ENCODE data around the gene PRKG1.
"Not testable (repeated sequence)": the region's sequence is repeated elsewhere in the genome, so short reads cannot be mapped to it uniquely, and the experiment has no call there.

The PRKG1 gene

DNA sequence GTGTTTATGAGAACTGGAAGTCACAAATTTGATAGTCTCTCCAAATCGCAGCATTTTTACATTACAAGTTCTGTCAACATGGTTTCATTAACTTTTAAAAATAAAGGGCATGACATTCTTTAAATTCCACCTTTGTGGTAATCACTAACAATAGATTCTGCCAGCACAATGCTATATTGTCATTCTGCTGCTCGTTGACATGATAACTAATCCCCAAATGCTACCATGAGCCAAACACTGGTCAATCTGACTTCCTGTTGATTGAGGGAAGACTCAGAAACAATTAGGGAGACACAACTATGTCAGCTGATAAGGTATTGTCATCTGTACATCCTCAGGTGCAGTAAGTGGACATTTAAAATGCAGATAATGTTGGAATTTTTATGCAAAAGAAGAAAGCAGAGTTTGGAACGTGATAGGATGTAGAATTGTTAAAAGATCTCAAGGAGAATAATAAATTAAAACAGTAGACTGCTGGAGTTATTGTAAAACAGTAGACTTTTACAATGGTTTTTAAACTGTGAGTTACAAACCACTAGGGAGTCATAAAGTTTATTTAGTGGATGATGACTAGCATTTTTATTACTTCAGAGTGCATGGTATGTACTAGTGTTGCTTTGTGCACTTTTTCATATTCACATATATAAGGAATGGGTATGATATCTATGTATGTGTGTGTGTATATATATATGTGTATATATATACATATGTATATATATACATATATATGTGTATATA is 1113.4 kb downstream of the PRKG1 start:
- no peak for DNase-seq (ENCODE audit: low read depth in 1 of 2, low spot score in 1 of 2)

DNA sequence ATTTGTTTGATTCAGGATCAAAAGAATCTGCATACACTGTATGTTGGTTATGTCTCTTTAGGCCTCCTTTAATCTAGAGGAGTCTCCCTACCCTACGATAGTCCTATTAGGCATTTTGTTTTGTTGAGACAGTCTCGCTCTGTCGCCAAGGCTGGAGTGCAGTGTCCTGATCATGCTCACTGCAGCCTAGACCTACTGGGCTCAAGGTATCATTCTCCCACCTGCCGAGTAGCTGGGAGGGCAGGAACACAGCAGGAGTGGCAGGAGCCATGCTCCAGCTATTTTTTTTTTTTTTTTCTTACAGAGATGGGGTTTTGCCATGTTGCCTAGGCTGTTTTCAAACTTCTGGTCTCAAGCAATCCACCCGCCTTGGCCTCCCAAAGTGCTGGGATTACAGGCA is 1116.8 kb downstream of the PRKG1 start:
- no peak for DNase-seq (ENCODE audit: low read depth in 1 of 2, low spot score in 1 of 2)

DNA sequence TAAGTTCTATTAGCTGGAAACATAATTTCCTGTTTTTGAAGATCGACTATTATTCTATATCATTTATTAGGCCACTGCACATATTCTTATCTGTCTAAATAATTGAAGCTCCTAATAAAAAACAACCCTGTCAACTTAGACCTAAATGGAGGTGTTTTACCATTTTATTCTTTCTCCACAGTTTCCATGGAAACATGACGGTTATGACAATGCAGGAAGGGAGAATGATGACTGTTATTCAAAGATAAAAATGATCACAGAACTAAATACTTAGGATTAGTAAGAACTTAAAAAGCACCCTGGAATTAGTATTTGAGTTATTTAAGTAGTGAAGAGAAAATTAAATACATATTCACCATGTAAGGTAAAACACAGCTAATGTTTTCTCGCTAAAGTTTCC is 1119.9 kb downstream of the PRKG1 start:
- no peak for DNase-seq (ENCODE audit: low read depth in 1 of 2, low spot score in 1 of 2)

DNA sequence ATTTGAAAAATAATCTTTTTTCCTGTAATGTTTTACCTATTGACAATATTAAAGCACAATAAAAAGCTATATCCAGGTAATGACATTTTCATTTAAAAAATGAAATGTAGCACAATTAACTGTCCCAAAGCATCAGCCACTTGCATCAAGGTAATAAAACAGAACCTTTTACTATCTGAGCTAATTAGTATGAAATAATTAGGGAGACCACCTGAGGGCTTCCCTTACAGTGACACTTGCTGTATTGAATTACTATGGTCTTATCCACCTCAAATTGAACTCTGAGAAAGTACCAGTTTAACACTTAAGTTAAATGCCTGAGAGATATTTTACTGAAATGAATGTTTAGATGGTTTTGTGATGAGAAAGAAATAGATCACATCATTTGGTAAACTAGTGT is 1120.4 kb downstream of the PRKG1 start:
- no peak for DNase-seq (ENCODE audit: low read depth in 1 of 2, low spot score in 1 of 2)

DNA sequence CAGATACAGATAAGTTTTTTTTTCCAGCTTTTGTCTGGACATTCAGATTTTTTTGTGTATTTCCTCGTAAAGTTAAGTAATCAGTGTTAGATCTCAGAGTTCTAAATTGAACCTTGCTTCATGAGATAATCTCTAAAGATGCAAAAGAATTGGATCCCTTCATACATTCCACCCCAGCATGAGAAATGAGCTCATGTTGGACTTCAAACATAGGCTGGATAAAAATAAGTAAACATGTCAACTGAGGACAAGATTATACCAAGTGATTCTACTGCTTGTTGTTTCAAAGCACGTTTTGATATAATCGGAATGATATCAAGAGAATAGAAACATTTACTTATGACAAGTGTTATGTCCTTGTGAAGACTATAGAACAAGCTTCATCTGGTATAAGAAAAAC is 1122.8 kb downstream of the PRKG1 start:
- DNase-seq (ENCODE audit: low read depth in 1 of 2, low spot score in 1 of 2) = no peak

DNA sequence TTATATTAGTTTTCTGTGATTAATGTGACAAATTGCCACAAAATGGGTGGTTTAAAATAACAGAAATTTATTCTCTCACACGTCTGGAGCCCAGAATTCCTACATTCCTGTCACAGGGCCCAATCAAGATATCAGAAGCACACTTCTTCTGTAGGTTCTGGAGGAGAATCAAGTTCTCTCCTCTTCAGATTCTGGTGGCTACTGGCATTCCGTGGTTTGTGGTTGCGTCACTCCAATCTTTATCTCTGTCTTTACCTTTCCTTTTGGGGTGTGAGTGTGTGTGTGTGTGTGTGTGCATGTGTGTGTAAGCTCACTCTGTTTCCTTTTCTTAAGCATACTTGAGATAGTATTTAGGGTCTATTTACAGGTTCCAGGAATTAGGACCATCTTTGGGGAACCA is 1124.3 kb downstream of the PRKG1 start:
- no peak for DNase-seq (ENCODE audit: low read depth in 1 of 2, low spot score in 1 of 2)

DNA sequence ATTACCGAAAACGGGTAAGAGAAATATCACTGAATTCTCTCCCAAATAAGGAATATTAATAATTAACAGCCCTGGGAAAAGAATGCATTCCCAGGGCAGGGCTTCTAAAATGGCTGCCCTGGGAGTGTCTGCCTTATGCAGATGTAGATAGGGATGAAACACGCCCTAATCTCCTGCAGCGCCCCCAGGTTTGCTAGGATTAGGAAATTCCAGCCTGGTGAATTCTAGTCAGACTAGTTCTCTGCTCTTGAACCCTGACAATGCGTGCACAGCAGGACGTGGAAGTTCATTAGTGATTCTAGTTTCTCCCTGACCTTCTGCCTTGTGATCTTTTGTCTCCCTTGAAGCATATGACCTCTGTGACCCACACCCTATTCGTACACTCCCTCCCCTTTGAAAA is 1130.6 kb downstream of the PRKG1 start:
- DNase-seq (ENCODE audit: low read depth in 1 of 2, low spot score in 1 of 2) = not testable (repeated sequence)

DNA sequence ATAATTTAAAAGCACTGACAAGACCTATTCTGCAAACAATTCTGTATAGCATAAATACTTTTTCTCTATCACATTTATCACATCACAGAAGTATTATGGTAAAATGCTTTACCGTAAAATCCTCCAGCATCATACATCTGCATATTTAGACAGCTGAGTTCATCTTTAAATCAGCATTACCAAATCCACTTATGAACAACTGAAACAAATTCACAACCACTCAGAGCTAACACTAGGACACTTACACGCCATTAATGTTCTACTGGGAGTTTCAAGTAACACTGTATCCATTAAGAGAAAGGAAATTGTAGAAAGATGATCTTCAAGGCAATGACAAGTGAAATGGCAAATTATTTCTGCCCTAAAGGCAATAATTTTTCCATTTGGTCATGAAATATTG is 1134.1 kb downstream of the PRKG1 start:
- DNase-seq (ENCODE audit: low read depth in 1 of 2, low spot score in 1 of 2) = no peak

DNA sequence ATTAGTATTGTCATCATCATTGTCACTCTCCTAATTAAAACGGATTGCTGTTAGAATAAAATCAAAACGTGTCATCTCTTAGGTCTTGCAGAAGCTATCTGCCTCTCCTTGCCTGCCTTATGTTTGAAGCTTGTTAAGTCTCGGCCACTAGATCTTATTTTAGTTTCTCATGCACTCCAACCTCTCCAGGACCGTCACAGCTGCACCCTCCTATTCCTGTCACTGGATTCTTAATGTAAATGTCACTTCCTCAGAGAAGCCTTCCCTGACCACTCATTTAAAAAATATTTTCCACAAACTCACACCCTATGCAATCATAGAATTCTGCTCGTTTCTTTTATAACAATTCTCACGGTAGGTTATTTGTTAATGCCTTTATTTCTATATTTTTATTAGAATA is 1135.9 kb downstream of the PRKG1 start:
- DNase-seq (ENCODE audit: low read depth in 1 of 2, low spot score in 1 of 2) = no peak

DNA sequence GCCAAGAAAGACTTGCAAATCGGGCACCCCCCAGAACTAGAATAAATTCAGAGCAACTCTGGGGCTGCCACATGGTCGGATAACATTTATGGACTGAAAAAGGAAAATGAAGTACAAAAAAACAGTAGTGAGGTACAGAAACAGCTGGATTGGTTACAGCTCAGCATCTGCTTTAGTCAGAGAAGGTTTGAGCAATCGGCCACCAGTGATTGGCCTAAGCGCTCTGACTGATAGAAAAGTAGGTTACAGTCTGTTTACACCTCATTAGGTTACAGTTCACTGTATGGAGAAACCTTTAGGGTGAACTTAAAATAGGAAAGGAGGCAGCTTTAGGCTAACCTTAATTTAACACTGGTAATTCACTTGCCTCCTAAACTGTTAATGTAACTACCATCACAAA is 1137.8 kb downstream of the PRKG1 start:
- DNase-seq (ENCODE audit: low read depth in 1 of 2, low spot score in 1 of 2) = no peak

DNA sequence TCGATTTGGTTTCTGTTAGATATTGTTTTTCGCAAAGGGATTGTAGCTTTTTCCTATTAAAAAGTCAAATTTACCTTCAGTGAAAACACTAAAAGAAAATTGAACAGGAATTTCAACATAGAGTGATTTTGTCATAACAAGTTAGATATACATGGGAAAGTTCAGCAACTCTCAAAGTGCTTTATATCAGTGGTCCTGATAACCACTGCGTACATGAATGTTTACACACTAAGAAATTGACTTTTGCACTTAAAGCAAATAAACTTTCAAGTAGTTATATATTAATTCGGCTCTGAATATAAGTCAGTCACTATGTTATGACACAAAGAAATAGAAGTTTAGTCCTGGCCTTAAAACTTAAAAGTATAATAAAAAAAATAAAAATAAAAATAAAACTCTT is 1138.5 kb downstream of the PRKG1 start:
- DNase-seq (ENCODE audit: low read depth in 1 of 2, low spot score in 1 of 2) = no peak

DNA sequence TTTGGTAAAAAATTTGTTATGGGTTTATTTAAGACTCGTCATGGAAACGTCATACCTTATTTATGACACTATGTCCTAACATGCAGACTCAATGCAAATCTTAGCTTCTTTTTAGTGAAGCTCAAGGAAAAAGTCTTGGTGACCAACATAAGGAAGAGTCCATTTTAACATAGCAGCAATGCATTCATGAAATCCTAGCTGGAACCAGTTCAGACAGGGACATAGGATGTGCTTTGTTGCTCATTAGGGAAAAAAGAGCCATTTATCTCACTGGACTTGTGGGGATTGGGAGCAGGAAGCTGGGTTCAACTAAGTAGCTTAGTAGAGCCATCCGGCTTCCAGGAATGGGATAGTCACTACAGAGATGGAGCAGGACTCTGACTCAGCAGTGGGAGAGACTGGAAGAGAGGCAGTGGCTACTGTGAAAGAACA is 1139.0 kb downstream of the PRKG1 start:
- no peak for DNase-seq (ENCODE audit: low read depth in 1 of 2, low spot score in 1 of 2)

DNA sequence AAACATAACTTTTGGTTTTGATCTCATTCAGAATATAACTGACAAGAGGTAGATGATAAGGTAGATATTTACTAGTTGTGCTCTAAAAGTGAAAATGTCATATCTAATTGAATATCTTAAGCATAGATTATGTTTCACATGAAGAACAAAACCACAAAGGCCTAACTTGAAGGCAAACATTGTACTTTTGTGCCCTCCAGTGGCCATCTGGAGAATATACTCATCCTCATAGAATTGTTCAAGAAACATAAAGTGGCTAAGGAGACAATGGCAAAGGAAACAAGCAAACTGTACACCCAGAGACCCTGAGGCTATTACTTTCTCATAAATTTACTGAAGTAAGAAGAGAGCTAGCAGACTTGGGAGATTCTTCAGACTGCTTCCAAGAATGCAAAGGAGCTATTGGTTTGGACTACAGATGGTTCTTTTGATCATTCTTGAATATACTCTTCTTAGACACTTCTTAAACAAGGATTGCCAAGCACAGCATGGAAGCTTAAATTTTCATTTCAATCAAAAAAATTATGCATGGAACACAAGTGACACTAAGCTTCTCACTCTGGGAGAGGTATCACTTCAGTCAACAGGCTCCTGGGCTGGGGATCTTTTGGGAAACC is 1141.6 kb downstream of the PRKG1 start:
- no peak for DNase-seq (ENCODE audit: low read depth in 1 of 2, low spot score in 1 of 2)

DNA sequence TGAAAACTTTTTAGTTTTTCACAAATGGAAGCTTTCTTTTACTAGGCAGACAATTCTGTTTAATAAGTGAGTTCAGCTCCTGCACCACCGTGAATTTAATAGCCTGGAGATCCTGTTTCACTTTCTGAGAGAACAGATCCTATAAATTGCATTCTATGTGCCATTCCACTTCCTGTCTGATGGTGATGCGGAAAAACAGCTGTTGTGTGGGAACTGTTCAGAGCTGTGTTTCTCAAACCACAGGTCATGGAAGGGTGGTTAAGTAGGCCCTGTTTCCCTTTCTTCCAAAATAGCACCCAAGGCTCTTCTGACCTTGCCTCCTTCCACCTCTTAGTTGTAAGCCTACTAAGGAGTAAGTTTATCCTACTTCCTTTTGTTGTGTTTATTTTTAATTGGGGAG is 1142.6 kb downstream of the PRKG1 start:
- no peak for DNase-seq (ENCODE audit: low read depth in 1 of 2, low spot score in 1 of 2)

DNA sequence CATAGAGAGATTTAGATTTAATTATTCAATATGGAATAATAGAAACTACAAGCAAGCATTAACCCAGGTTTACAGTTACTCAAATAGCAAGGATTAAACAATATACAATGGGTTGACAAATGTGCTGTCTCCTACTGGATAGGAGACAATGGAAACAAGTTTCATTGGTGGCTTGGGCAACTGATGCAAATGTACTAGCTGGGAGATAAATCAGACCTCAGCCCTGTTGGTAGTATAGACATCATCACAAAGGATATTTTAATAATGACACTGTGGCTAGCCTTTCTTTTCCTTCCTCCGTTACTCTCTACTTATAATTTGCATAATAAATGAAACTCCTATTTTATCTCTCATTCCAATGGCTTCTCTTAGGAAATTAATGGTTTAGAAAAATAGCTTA is 1143.2 kb downstream of the PRKG1 start:
- no peak for DNase-seq (ENCODE audit: low read depth in 1 of 2, low spot score in 1 of 2)

DNA sequence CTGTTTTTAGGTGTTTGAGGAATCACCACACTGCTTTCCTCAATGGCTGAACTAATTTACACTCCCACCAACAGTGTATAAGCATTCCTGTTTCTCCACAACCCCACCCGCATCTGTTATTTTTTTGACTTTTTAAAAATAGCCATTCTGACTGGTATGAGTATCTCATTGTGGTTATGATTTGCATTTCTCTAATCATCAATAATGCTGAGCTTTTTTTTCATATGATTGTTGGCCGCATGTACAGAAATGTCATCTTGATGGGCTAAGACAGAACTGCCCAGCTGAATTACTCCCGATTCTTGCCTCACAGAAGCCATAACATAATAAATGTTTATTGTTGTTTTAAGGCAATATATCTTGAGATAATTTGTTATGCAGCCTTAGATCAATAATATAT is 1146.7 kb downstream of the PRKG1 start:
- no peak for DNase-seq (ENCODE audit: low read depth in 1 of 2, low spot score in 1 of 2)

DNA sequence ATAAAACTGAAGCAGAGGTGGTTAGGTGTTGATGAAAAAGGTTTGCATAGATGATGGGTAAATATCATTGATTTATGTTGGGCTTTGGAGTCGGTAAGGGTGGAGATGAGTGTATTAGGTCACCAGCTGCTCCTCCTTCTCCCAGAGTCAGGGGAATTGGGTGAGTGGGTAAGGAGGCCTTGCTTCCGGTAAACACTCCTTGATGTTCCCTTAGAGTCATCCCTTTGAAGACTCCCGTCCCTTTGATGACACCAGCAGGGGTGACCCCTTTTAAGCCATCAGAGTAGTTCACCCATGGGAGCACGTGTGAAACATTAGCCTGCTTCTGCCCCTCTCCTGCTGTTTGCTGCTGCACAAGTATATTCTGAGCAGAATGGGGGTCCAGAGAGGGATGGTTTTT is 1147.6 kb downstream of the PRKG1 start:
- DNase-seq (ENCODE audit: low read depth in 1 of 2, low spot score in 1 of 2) = no peak

DNA sequence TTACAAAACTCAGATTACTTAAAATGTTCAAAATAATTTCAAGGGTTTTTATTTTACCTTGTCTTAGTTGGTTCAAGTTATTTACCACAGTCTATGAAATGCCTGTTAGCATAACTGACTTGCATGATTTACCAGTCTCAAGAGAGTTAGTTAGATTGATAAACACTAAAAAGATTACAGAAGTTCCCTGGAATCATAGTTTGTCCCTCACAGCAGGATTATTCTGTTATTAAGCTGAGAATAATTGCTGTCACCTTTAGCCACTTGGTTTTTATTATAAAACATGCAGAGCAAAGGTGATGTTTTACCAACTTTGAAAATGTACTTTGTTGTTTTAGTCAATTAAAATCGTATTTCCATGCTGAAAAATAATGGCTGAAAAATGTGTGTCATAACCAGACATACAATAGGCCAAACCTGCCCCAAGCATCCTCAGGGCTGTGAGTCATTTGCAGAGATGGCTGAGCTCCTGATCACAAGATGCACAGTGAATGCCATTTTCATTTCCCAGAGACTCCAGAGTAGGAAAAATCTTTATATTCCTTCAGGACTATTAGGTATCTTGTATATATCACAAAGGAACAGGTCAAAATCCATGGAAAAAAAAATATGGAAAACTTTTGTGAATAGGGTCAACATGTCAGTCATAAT is 1152.0 kb downstream of the PRKG1 start:
- no peak for DNase-seq (ENCODE audit: low read depth in 1 of 2, low spot score in 1 of 2)

DNA sequence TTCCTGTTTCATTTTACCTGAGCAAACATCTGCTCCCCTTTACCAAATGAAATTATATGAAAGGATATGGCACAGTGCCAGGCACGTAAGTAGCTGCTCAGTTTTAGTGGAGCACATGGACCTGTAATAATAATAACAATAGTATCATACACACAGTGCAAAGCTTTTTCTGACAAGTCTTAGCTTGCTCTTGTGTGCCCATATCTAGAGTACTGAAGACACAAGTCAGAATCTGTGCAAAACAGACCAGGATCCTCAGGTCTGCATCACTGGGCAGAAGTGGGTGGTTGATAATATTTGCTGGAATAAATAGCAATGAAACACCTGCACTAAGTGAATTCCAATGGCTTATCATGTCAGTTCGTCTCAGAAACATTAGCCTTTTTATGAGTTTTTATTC is 1154.3 kb downstream of the PRKG1 start:
- no peak for DNase-seq (ENCODE audit: low read depth in 1 of 2, low spot score in 1 of 2)

DNA sequence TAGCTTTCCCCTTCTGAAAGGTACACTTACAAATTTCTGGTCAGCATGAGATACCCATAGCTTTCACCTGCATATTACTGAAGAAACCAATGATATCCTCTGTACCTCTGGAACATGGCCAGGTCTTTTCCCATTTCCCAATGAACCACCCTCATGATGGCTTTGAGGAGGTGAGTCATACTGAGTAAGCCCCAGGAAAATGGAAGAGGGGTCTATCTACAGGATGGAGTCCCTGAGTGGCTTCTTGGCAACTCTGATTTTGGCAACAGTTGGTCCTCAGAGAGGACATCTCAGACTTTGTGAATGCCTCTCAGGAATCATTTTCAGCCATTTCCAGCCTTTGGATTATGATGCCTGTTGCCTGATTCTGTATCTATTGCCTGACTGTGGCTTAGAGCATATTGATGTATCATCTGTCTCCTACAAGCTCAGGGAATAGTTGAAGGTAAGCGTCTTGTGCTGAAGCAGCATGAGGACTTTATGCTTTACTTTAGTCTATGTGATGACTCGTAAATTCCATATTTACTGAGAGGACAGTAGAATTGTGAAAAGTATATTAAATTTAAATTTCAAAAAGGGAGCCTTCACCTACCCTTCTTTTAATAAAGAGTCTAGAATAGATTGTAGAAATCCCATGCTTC is 1155.1 kb downstream of the PRKG1 start:
- DNase-seq (ENCODE audit: low read depth in 1 of 2, low spot score in 1 of 2) = no peak

DNA sequence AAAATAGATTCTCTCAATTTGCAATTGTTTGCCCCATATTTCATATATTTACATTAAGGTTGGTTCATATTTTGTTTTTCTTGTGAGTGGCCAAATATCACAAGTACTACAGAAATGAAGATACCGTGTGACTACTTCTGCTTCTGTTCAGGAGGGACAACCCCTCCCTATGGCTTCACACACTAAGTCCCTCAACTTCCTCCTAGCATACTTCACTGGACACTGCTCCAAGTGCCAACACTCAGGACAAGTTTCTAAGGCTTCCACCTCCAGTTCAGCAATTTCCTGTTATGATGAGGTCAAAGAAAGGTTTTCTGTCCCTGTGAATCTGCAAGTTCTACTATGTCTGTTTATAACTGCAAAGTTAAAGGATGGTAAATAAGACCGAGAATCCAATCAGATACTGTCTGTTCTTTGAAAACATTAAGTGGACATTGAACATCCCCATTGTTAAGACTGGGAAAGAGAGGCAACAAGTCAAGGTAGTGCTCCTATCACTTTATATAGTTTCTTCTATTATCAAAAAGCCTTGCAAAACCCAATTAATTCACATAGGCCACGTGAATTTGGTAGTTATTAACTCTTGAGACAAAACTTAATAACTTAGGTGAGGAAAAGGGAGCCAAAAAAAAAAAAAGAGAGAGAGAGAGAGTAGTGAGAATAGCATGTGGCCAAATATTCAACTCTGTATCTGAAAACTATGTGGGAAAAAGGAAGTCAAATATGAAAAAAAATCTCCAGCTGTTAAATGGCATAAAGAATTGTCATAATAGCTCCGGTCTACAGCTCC is 1158.5 kb downstream of the PRKG1 start:
- no peak for DNase-seq (ENCODE audit: low read depth in 1 of 2, low spot score in 1 of 2)

All from activated T-helper 1 cell treated with anti-CD3 and anti-CD28 coated beads, Interleukin-2, amount 50 U/mL, for 16 hours (primary cell).